ENCODE measurements around the gene LYZL2.

GRCh38 chr10:30603589-30603988 is 26.0 kb downstream of the LYZL2 start:
- no peak for TF ChIP-seq CTCF (IDR thresholded peaks at IDR 0.05)
- TF ChIP-seq POLR2AphosphoS5 (IDR thresholded peaks at IDR 0.05) = no peak
